SK-N-SH treated with all-trans-retinoic acid at 6 μM for 48 hours (cell line): ENCODE data around the gene RASD1.

Experiments
- ARNTL ChIP-seq: fragments of 450-650 bp; formaldehyde crosslinking; IDR thresholded peaks from 2 replicates; pipeline ENCODE4 v1.5.0; 2020; ENCODE audit warnings: low read depth, mild to moderate bottlenecking, moderate library complexity, borderline replicate concordance
- CSDC2 ChIP-seq: fragments of 250-450 bp; sonication (Bioruptor Pico); IDR thresholded peaks from 2 replicates; pipeline ENCODE4 v1.5.0; 2020; ENCODE audit warnings: mild to moderate bottlenecking, moderate library complexity
- ESRRG ChIP-seq: fragments of 250-450 bp; sonication (Bioruptor Pico); IDR thresholded peaks from 2 replicates; pipeline ENCODE4 v1.6.1; 2021; ENCODE audit warnings: mild to moderate bottlenecking
- ISL1 ChIP-seq: fragments of 250-450 bp; sonication (Bioruptor Pico); IDR thresholded peaks from 2 replicates; pipeline ENCODE4 v2.1.2; 2022; ENCODE audit warnings: mild to moderate bottlenecking, moderate library complexity
- PPARA ChIP-seq: fragments of 250-450 bp; sonication (Bioruptor Pico); IDR thresholded peaks from 2 replicates; pipeline ENCODE4 v1.5.0; 2020; ENCODE audit warnings: mild to moderate bottlenecking, borderline replicate concordance
- TSHZ2 ChIP-seq: fragments of 250-450 bp; sonication (Bioruptor Pico); IDR thresholded peaks from 2 replicates; pipeline ENCODE4 v1.5.0; 2020; ENCODE audit warnings: mild to moderate bottlenecking, moderate library complexity
- ZNF565 ChIP-seq: fragments of 450-650 bp; formaldehyde crosslinking; conservative IDR thresholded peaks from 2 replicates; pipeline ENCODE4 v1.5.0; 2020; ENCODE audit warnings: low read depth, mild to moderate bottlenecking, moderate library complexity
- ZNF70 ChIP-seq: fragments of 450-650 bp; formaldehyde crosslinking; IDR thresholded peaks from 2 replicates; pipeline ENCODE4 v1.5.0; 2020; ENCODE audit warnings: mild to moderate bottlenecking, moderate library complexity
- ZNF8 ChIP-seq: fragments of 450-650 bp; formaldehyde crosslinking; IDR thresholded peaks from 2 replicates; pipeline ENCODE4 v1.5.0; 2020; ENCODE audit warnings: mild to moderate bottlenecking, moderate library complexity

- TF ChIP-seq ZNF565 (CRISPR knock-in tag): no peak
- no peak for TF ChIP-seq TSHZ2 (CRISPR knock-in tag)
- TF ChIP-seq ISL1 (CRISPR knock-in tag): no peak
- no peak for TF ChIP-seq ZNF70 (CRISPR knock-in tag)
- no peak for TF ChIP-seq ESRRG (CRISPR knock-in tag)
- no peak for TF ChIP-seq ZNF8
- TF ChIP-seq CSDC2 (CRISPR knock-in tag): no peak
- TF ChIP-seq ARNTL (CRISPR knock-in tag): no peak
- no peak for TF ChIP-seq PPARA (CRISPR knock-in tag)
These were observed 49.0 kb upstream of the RASD1 start for GRCh38 chr17:17545031-17545820.
